ENCODE data around the gene POFUT2.

Gene POFUT2

DNA sequence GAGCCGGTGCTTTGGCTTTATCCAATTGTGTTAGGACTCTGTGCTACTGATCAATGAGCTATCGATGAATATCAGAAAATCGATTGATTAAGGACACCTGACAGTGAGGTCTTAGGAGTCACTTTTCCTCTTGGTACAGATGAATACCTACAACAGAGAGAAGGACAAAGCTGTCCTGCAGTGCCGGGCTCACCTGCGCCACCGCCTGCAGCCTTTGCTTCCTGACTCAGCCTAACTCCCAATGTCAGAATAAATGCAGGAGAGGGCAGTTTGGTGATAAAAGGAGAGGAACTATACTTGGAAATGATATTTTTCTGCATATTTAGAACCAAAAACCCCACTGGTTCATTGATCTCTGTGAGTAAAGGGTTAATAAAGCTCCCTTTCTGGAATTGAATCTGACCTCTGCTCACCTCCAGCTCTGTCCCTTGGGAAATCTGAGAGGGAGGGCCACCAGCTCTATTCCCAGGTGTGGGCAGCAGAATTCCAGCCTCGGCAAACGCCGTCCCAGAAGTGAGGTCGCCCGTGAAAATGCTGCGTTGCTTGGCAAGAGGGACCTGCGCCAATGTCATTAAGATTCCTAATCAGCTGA is 39.3 kb downstream of the POFUT2 start:
- DNase-seq (ENCODE audit: low read depth) = no peak

DNA sequence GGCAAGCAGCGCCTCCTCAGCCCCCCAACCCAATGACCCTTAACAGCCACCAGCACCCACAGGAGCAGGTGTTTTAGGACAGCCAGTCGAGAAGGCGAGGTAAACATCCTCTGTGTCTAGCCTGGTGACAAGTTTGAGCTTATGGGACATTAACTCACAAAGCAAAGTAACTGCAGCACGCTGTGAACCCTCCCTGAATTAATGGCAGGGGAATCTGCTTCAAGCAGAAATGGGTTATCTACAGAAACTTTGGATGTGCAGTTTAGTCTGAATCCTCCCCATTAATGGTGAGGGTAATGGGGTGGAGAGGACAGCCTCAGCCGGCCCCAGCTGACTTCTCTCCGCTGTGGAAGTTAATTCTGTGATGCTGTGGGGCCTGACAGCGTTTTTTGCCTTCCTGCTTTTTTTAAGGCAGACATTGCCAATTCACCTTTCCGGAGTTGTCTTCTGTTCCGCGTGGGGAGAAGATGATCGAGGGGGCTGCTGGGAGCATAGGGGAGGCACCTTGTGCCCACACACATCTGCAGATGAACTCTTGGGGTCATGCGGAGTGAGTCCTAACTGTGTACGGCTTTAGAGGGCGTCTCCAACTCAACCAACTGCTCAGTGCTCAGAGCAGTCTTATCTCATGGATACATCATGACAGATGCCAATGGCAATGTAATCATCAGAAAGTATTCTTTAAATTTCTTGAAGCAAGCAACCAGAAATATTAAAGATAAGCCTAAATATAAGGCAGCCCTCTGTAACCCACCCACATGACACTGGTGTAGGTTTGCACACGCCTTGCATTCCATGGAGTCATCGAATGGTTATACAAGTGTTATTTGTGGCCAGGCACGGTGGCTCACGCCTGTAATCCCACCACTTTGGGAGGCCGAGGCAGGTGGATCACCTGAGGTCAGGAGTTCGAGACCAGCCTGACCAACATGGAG is 41.0 kb downstream of the POFUT2 start:
- no peak for DNase-seq (ENCODE audit: low read depth)

DNA sequence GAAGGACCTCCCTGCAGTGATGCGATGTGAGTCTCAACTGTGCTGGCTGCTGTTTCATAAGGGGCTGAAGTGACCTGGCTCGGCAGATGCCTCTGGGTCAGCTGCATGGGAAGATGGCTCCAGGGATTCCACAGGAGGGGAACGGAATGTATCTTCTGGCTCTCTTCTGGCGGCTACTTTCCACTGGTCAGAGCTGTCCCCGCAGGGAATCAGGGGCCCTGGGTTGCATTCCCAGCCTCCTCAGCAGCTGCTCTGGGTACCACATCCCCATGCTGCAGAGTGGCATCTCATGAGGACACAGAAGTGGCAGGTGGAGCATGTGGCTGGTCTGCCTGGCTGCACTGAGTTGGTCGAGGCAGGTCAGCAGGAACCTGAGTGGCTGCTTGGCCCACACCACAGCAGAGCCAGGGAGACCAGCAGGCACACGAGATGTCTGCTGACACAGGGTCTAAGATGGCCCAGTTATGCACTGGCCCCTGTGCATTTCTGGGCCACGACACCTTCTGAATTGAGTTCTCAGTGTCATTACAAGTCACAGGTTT is 42.8 kb downstream of the POFUT2 start:
- no peak for DNase-seq (ENCODE audit: low read depth)

DNA sequence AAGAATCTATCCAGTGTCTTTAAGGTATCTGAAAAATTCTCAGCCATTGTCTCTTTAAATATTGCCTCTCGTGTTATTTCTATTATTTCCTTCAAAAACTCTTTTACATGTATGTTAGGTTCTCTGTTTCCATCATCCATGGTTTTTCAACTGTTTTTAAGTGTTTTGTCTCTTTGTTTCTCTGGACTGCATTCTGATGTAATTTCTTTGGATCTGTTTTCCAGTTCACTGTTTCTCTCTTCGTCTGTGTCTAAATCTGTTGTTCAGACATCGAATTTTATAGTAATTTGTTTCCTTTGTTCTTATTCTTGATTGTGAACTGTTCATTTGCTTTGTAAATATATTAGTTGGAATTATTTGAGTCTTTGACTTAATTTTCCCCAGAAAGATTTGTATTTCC is 44.1 kb downstream of the POFUT2 start:
- DNase-seq (ENCODE audit: low read depth) = no peak

DNA sequence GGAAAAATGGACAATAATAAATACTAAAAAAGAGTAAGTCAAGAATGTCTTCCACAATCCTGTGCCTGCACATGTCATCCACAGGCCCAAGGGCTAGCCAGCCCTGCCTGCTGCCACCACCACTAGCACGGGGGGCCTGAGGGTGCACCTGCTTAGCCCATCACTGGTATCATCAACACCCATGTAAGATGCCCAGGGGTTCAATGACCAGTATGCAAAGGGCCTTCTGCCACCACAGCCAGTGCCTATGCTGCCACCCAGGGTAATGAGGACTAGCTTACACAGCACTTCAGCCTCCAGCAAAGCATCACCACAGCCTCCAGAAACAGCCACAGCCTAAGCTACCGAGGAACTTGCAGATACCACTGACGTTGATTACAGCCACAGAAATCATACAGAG is 46.3 kb downstream of the POFUT2 start:
- no peak for DNase-seq (ENCODE audit: low read depth)

DNA sequence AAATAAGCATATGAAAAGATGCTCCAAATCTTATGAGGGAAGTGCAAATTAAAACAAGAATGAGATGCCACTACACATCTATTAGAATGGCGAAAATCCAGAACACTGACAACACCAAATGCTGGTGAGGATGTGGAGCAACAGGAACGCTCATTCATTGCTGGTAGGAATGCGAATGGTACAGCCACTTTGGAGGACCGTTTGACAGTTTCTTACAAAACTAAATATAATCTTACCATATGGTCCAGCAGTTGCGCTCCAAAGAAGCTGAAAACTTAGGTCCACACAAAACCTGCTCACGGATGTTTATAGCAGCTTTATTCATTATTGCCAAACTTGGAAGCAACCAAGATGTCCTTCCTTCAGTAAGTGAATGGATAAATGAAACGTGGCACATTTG is 50.3 kb downstream of the POFUT2 start:
- no peak for DNase-seq (ENCODE audit: low read depth)

DNA sequence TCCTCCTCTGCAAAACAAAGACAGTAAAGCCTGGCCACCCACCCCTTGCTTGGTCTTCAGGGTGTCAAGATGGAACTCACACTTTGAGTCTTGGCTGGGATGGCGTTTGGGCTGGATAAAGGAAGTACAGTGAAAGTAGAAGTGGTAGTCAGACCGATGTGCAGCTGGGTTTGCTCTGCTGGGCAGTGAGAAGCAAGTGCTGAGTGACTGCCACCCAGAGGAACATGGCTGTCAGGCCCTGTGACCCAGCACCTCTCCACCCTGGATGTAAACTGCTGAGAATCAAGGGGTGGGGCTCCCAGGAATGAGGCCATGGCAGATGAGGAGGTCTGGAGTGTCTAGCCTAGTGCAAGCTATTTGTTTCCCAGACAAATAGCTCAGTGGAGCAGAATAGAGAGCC is 51.2 kb downstream of the POFUT2 start:
- no peak for DNase-seq (ENCODE audit: low read depth)

DNA sequence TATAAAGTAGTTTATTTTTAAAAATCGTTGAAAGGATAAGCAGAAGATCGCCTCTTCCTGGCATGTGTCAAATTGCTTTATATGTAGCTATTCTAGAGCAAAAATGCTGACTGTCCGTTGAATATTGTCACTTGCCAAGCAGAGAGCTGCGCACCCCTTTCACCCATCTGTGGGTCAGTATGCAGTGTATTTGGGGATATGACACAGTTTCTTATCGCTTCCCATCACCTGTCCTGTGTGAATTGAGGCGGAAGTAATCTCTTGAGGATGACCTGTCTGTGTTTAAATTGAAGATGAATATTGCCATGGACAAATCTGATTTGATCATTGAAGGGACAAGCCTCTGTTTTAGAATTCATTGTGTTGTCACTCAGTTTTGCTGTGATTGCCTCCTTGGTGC is 52.2 kb downstream of the POFUT2 start:
- no peak for DNase-seq (ENCODE audit: low read depth)

DNA sequence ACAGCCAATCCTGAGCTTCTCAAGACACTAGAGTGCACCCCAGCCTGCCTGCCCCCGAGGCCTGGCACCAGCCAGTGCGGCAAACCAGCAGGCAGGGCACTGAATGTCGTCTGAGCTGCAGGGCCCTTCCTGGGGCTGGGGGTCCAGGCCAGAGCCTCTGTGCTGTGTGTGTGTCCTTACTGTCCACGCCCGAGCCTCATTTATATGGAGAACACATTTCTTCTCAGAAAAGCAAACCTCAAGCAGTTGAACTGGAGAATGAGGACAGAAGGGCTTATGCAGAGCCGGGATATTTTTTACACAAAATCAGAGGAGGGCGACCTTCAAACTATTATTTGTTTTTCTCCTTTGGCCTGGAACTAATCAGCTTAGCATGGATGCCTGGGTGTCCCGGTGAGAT is 52.7 kb downstream of the POFUT2 start:
- DNase-seq (ENCODE audit: low read depth) = no peak

DNA sequence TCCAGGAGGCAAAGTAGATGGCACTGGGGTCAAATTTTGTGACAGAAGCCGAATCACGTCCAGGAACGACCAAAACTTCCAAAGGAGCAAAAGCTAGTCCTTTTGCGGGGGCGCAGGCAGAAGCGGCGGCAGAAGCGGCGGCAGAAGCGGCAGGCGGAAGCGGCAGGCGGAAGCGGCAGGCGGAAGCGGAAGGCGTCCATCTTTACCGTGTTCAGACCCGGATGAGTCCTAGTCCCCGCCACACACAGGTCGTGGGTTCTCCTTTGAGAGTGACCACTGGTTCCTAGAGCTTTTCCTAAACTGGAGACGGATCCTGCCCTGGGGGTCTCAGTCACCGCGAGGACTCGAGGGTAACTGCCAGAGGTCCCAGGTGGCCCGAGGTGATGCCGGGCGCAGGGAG is 53.6 kb downstream of the POFUT2 start:
- no peak for DNase-seq (ENCODE audit: low read depth)

DNA sequence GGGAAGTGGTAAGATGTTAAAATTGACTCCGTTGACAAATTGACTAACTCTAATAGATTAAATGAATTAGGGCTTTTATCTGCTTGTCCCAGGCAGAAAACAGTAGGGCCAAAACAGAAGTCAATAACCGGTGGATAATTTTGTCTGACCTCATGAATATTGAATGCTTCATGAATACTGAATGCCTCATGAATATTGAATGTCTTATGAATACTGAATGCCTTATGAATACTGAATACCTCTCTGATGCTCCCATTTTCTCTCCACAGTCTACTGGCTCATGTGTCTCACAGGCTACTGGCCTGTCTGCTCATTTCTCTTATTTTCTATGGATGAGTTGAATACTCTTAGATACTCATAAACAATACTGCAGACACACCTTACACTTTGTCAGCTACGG is 56.0 kb downstream of the POFUT2 start:
- DNase-seq (ENCODE audit: low read depth) = no peak

DNA sequence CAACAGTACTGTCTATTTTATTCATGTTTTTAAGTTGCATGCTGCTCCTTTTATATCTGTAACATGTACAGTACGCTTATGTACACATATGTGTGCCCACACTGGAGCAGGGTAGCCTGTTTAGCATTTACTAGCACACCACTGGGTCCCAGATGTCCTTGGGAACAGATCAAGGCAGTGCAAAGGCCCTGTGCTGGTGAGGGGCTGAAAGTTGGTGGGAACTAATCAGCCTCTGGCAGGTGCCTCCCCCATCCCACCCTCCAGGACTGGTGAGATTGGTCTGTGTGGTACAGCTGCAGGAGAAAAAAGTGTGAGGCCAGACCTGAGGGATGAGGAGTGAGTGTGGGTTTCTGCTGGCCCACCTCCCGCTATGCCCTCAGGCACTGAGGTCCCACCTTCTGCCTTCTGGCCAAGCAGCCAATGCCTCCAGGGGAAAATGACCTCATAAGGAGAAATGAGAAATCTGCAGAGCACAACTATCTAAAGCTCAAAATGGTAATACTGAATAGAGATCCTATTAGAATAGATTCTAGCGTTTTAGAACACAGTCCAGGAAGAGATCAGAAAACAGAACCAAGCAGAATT is 58.9 kb downstream of the POFUT2 start:
- no peak for DNase-seq (ENCODE audit: low read depth)

DNA sequence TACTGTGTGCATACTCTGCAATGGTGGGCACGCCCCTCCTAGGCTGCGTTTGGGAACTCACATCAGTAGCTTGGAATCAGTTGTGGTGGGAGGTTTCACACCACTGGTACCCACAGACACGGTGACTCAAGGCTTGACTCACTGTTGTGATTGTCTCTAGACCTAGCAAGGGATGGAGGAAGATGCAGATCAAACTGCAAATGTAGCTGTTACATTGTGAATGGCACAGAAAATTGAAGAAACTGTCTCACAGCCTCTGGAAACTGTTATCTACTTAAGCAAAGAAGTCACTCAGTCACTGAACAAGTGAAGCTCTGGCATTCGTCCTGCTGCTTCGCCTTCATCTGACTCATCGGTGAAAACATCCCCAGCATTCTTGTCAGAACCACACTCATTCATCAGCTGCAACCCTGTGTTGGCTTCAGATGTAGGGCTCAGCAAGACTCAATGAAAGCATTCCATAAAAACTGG is 59.5 kb downstream of the POFUT2 start:
- peak; percentile 96 for DNase-seq (ENCODE audit: low read depth)

DNA sequence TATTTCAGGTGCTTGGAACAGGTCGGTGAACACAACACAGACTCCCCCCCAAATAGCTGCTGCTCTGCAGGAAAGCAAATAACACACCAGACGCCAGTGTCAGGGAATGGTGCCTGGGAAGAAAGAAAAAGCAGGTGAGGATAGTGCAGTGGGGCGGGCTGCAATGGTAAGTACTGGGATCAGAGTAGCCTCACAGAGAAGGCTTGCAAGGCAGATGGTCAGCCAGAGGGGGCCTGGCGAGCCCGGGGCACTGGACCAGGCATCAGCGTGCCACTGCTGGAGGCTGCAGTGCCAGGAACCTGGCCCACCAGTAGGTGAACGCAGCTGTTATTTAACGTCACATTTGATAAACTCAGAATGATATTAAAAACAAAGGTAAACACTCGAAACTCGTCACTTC is 60.0 kb downstream of the POFUT2 start:
- no peak for DNase-seq (ENCODE audit: low read depth)

DNA sequence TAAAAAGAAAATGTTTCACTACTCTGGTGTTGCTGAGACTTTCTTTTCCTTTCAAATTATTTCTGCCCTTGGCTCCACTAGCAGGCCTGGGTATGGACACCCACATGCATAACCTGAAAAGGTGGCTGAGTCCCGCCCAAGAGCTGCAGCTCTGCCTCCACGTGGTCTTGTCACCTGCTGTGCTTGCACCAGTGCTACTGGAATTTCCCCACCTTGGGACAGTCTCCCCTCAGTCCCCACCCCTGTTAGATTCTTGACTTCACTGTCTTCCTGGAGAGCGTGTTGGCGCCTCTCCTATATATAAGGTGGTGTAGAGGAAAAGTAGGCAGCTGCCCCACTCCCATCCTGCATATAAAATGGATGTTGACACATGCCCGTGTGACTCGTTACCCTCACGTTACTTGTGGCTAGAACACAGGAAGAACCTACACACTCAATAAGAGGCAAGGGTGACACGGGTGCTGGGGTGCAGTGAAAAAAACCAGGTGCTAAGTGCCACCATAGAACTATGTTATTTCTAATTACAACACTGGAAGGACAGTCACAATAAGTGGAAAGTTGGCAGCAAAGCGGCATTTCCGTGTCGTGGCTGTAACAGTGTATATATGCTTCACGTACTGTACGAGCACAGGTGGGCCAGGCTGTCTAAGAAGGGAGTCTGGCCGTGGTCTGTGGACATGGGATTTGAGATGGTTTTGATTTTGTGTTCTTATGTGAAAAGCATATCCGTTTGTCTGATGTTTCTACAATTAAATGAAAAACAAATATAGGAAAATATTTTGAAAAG is 61.0 kb downstream of the POFUT2 start:
- DNase-seq (ENCODE audit: low read depth) = no peak

DNA sequence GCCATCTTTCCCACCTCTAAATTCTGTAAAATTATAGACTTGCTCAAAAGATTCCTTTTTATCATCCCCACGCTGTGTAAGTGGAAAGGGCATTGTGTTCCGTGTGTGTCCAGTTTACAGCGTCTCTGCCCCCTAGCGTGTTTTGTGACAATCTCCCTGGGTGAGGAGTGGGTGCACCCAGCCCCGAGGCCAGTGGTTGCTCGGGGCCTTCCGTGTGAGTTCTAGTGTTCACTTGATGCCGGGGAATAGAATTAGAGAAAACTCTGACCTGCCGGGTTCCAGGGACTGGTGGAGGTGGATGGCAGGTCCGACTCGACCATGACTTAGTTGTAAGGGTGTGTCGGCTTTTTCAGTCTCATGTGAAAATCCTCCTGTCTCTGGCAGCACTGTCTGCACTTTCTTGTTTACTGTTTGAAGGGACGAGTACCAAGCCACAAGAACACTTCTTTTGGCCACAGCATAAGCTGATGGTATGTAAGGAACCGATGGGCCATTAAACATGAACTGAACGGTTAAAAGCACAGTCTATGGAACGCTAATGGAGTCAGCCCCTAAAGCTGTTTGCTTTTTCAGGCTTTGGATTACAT is 61.9 kb downstream of the POFUT2 start:
- no peak for DNase-seq (ENCODE audit: low read depth)

DNA sequence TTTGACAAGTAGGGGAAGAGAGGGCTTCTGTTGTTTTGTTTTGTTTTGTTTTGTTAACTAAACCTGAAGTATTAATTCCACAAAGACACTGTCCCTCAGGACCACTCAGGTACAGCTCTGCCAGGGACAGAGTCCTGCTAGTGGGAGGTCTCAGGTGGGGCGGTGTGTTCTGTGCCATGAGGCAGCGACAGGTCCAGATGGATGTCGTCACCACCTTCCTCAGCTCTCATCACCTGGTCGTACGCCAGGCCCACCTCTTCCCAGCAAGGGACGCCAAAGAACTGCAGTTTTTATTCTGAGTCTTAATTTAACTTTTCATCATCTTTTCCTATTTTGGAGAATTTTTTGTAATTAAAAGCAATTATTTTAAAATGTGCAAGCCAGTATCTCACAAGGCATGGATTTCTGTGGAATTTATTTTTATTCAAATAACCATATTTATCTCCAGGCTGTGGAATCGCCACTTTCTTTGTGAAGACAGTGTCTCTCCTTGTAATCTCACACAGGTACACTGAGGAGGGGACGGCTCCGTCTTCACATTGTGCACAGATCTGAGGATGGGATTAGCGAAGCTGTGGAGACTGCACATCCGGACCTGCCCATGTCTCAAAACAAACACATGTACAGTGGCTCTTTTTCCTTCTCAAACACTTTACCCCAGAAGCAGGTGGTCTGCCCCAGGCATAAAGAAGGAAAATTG is 62.5 kb downstream of the POFUT2 start:
- DNase-seq (ENCODE audit: low read depth) = no peak

DNA sequence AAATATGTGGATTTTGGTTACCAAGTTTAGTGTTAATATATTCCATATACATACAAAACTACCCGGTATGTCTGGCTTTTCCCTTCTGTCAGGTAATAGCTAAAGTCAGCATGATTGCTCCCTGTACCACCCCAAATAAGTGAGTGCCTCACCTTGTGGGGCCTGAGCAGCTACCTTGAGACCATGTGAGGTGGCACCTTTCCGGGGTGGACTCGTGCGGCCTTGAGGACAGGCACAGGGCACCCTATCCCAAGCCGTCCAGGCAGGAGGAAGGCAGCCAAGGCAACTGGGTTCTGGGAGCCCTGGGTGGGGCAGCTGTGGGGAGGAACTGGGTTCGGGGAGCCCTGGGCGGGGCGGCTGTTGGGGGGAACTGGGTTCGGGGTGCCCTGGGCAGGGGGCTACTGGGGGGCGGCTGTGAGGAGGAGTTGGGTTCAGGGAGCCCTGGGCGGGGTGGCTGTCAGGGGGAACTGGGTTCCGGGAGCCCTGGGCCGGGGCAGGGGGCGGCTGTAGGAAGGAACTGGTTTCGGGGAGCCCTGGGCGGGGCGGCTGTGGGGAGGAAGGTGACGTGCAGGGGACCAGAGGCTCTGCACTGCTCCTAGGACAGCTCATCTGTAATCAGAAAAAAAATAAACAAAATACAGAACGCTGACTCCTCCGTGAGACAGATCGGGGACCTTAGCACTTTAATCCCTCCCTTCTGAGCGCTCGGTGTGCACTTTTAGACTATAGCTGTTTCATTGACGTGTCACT is 63.3 kb downstream of the POFUT2 start:
- DNase-seq (ENCODE audit: low read depth) = no peak

DNA sequence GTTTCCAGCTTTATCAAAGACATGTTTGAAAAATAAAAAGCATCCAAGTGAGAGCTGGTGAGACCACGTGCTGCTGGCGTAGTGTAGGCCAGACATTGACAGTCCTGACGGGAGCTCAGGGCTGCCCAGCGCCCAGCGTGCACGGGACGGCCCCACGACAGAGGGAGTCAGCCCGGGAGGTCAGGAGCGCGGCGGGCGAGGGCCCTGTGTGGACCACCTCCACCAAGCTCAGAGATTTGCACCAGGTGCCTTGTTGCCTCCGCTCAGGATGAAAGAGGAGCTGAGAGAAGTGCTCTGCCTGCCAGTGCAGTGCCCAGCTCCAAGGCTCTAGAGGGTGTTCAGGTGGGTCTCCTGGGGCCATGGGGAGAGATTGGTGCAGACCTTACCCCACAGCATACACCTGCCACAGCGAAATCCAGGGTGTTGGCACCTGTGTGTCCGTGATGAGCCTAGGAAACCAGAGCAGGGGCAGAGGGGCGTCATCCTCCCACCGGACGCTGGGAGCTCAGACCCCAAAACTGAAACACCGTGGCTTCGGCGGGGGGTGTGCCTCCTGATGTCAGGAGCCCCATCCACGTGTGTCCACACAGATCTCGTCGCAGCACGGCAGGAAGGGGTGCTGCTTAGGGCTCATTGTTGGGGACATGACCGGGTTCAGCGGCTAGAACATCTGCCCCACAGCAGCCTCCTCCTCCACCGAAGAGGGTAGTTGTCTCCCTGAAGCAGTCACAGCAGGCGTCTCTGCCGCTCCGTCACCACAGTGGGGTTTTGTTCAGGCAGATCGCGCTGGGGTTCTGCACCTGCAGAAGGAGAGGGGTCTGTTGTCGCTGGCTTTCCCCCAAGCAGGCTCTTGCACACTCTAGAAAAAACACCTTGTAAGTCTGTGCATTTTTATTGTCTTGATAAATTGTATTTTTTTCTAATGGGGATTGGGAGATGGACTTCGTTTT is 64.2 kb downstream of the POFUT2 start:
- DNase-seq (ENCODE audit: low read depth) = no peak
